Activated T-cell treated with anti-CD3 and anti-CD28 coated beads, Interleukin-2, amount 50 U/mL, for 48 hours (primary cell): ENCODE results near the gene DIPK2A.

ENCODE experiments used
- DNase-seq, 2 experiments: peaks; one replicate each; pipeline ENCODE4 v3.0.0-alpha.2; 2020

Gene DIPK2A

DNA sequence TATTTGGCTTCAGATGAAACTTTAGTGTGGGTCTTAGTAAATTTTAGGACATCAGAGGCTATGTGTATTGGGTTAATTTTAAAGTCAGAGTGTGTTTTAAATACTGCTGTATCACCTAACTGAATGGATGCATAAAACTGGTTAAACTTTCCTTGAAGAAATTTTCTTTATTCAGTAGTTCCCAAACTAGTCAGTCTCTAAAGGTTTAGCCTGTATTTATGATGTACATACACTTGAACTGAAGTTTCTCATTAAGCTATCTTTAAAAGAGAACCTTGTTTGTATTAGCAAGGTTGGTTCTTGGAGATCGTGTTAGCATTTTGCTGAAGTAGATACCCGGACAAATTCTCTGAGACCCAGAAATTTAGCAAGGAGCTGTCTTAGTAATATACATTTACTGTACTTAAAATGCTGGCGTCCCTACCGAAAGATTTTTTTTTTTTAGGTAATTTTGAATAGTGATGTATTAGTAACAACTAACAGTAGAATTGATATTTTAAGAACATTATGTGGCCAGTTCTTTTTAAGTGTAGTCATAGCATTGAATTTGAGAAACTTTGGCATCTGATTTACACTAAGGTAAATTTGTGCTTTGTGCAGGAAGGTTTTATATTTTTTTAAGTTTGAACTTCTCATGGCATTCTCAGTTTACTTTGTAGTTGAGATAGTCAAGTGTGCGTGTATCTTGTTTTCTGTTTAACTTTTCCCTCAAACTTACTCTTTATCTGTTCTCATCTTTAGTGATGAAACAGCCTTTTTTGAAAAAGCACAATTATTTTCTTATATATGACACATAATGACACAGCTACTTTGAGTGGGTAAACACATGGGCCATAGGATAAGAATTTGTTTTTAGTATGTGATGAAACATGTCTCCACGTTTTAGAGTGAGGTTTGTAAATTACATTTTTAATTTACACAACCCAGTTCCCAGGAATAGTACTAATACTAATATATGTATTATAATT is 2.9 kb downstream of the DIPK2A start:
- no peak for DNase-seq

- DNase-seq: no peak
Observed at GRCh38 chr3:143975554-143976152, 4.0 kb downstream of the DIPK2A start.

DNA sequence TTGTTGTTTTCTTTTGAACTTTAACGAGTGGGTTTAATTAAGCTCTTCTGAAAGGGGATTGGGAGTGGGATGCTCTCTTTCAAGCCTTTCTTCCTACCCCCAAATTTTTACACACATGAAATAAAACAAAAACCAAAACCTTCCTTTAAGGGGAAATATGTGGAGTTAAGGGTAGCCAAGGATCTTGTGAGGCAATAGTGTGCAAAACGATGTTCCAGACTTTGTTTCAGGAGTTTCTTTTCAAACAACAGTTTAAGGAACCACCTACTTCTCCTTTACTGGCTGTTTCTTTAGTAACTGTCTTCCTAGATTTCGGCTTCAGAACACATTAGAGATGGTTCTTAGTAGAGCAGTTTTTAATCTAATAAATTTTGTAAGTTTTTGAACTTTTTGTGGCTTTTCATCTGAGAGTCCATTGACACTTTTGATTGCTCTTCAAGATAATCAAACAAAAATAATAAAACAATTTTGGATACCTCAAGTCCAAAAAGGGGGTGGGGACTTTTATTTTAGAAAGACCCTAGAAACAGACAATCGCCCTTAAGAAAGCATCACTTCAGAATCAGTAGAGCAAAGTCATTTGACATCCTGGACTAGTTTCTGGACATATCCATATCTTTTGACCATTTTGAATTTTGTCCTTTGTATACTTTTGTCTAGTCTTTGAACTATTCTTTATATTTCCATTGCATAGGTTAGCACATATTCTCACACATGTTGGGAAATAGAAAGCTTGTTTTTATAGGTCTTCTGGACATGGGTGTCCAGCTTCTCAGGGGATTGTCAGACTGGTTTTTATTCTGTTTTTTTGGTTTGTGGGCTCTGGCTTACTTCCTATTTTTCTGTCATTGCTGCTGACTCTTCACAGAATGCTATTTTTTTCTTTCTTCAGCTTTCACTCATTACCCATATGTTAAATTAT is 6.0 kb downstream of the DIPK2A start:
- DNase-seq: no peak

DNA sequence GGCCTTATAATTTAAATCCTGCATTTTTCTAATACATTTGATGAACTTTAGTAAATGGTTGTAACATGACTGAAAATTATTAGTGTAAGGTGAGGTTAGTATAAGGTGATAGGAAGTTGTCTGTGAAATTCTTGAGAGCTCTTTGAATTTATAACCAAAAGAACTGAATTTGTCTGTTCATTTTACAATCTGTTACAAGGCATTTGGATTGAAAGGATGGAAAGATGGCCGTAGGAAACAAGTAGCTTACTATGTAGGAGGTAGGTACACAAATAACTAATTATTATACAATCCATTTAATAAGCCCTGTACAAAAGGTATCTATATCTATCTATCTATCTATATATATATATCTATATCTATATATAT is 6.6 kb downstream of the DIPK2A start:
- no peak for DNase-seq

GRCh38 chr3:143979041-143979440 is 7.4 kb downstream of the DIPK2A start:
- DNase-seq: no peak

- DNase-seq: no peak
Observed at GRCh38 chr3:143979813-143980212, 8.2 kb downstream of the DIPK2A start.

GRCh38 chr3:143988306-143988705 is 16.7 kb downstream of the DIPK2A start:
- DNase-seq: no peak

DNA sequence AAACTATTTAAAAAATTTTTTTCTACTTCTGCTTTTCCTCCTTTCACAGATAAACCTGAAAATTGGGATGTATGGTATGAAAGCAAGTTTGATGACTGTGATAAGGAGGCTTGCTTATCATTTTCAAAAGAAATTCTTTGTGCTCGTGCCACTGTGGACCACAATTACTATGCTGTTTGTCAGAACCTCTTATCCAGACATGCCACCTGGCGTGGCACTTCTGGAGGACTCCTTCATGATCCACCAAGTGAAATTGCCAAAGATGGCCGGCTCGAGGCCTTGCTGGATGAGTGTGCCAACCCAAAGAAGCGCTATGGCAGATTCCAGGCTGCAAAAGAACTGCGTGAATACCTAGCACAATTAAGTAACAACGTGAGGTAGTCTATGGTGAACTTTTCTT is 17.8 kb downstream of the DIPK2A start:
- DNase-seq: no peak

DNA sequence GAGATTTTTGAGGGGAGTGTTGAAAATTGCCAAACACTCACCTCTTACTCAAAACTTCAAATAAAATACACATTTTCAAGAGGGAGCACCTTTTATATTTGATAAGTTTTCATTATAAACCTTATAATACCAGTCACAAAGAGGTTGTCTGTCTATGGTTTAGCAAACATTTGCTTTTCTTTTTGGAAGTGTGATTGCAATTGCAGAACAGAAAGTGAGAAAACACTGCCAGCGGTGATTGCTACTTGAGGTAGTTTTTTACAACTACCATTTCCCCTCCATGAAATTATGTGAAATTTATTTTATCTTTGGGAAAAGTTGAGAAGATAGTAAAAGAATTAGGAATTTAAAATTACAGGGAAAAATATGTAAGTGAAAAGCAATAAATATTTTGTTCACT is 20.1 kb downstream of the DIPK2A start:
- DNase-seq: no peak

DNA sequence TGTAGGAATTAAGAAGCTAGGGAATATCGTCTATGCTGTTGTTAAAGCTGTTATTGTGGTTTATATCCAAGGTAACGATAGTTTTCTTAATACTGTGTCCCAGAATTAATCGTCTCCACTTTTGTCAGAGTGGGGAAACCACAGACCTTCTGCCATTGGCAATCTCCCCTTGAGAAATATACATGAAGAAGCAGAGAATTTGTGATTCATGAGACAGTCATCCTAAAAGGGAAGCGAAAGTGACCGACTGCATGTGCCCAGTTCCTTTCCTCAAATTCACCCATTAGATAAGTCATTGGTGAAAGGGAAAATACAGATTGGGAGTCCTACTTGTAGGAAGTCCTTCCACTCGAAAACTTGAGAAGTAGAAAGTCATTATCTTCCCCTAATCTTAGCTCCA is 26.6 kb downstream of the DIPK2A start:
- DNase-seq: no peak

GRCh38 chr3:144003051-144003450 is 31.4 kb downstream of the DIPK2A start:
- DNase-seq: no peak

DNA sequence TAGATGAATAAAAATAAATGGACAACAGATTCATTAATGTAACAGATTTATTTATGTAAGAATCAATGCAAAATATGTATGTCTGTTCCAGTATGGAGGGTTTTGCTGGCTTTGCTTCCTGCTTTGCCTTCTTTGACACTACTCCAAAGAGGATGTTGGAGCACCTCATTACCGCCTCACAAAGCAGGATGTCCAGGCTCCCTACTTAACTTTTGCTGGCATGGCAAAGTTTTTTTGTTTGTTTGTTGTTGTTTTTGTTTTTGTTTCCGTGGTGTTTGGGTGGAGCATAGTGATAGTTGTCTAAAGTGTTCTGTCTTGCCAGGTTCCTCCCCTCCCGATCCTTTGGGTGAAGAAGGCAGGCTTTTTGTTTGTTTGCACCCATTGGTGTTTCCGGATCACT is 38.7 kb downstream of the DIPK2A start:
- no peak for DNase-seq

DNA sequence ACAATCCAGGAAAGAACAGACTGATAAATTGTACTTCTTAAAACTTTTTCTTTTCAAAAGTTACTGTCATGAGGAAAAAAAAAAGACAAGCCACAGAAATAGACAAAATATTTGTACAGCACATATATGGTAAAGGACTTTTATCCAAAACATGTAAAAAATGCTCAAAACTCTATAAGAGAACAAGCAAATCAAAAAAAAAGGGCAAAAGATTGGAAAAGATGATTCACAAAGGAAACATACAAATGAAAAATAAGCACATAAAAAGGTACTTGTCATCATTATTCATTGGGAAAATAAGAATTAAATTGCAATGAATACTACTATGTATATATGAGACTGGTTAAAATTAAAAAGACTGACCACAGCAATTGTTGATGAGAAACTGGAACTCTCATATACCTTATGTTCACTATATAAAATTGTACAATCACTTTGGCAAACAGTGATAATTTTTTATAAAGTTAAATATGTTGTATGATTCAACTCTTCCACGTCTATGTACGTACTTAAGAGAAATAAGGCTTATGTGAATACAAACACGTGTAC is 39.7 kb downstream of the DIPK2A start:
- no peak for DNase-seq

GRCh38 chr3:144015133-144015532 is 43.5 kb downstream of the DIPK2A start:
- no peak for DNase-seq

GRCh38 chr3:144018776-144019175 is 47.2 kb downstream of the DIPK2A start:
- DNase-seq: no peak
